Gastrocnemius medialis (tissue), 4 donors: Measurements from ENCODE around the gene ARHGDIA. TPM values are rescaled to one million over a fixed set of nuclear protein-coding genes. Genes with fewer than 3 reads are reported as not detected.
"Not testable (repeated sequence)": the region's sequence is repeated elsewhere in the genome, so short reads cannot be mapped to it uniquely, and the experiment has no call there.

Experiments used
- ATAC-seq, 2 donors: fragments of 150-250 bp; one replicate each; pipeline ENCODE4 v1.9.1; 2016
- DNase-seq, 2 donors: peaks; one replicate each; pipeline ENCODE4 v3.0.0-alpha.2; 2019
- H3K27ac ChIP-seq, 4 donors: fragments of 200-600 bp; sonication (generic); 1 replicate in 1 of 4; 2 replicates in 3 of 4; pipeline ENCODE4 v1.5.1; 2016 to 2018; ENCODE audit warnings: mild to moderate bottlenecking in 2 of 4, moderate library complexity in 1 of 4
- H3K27me3 ChIP-seq, 3 donors: fragments of 200-600 bp; sonication (generic) in 2 of 3; 1 replicate in 1 of 3; 2 replicates in 2 of 3; pipeline versions ENCODE4 v1.5.1 to v1.6.0; 2016 to 2019; ENCODE audit warnings: mild to moderate bottlenecking in 1 of 3, moderate library complexity in 1 of 3
- H3K36me3 ChIP-seq, 2 donors: fragments of 200-600 bp; sonication (generic) in 1 of 2; one replicate each; pipeline ENCODE4 v1.5.1; 2017 to 2018
- H3K4me1 ChIP-seq, 2 donors: fragments of 200-600 bp; sonication (generic) in 1 of 2; one replicate each; pipeline ENCODE4 v1.5.1; 2016 to 2017; ENCODE audit warnings: mild to moderate bottlenecking in 2 of 2
- H3K4me3 ChIP-seq, 4 donors: fragments of 200-600 bp; sonication (generic) in 3 of 4; 1 replicate in 1 of 4; 2 replicates in 3 of 4; pipeline ENCODE4 v1.5.1; 2016 to 2019; ENCODE audit warnings: mild to moderate bottlenecking in 2 of 4
- H3K9me3 ChIP-seq, 3 donors: fragments of 200-600 bp; sonication (generic) in 2 of 3; 1 replicate in 1 of 3; 2 replicates in 2 of 3; pipeline ENCODE4 v1.5.1; 2016 to 2019
- POLR2A ChIP-seq, 2 donors: fragments of 450-650 bp; IDR thresholded peaks; one replicate each; pipeline ENCODE4 v1.6.1; 2017; ENCODE audit warnings: antibody characterized with exemption in 2 of 2, mild to moderate bottlenecking in 2 of 2, moderate library complexity in 2 of 2
- in situ Hi-C, 4 donors: fragments of 200-750 bp; cut with MboI; loops; one replicate each; pipeline versions ENCODE4 v1.15.0 to v1.8.0; 2017; ENCODE audit warnings: low sequenced_read_pairs in 4 of 4
- intact Hi-C: fragments of 100-400 bp; cut with DNase I; formaldehyde crosslinking; loops from one replicate; pipeline ENCODE4 v1.15.1; 2023; ENCODE audit warnings: low total_unique reads
- total RNA-seq, 4 donors: library from RNA; depleted of rRNA; stranded (reverse); fragments of >200 nt; gene quantifications; one replicate each; pipeline versions ENCODE4 v1.1.0 to v1.2.3, GENCODE V29; 2016
- TF ChIP-seq, protein P1 (sequence below), 5 experiments: fragments of 450-650 bp in 3 of 5; fragments of 200-600 bp in 2 of 5; sonication (generic) in 2 of 5; IDR thresholded peaks in 4 of 5; conservative IDR thresholded peaks in 1 of 5; 1 replicate in 4 of 5; 2 replicates in 1 of 5; pipeline ENCODE4 v1.5.1; 2016 to 2019; ENCODE audit warnings: antibody characterized with exemption in 5 of 5, mild to moderate bottlenecking in 3 of 5, moderate library complexity in 3 of 5

ARHGDIA gene
- total RNA-seq, 4 donors from 2014 or later, result 52.1 to 122 (median 64.4) TPM

GRCh38 chr17:81842378-81842724 is 28.8 kb downstream of the ARHGDIA start:
- DNase-seq, result no peak
- intact Hi-C loops (no loop called here), in situ Hi-C loops (no loop called here)
- H3K27ac ChIP-seq, result peak overlapping the region; percentile 98 to 99 (median 99)
- H3K4me1 ChIP-seq, result peaks cover 57 to 59% of the 10 kb centered on the region in 2 donors
- H3K4me3 ChIP-seq, result no peak overlapping the region
- H3K9me3 ChIP-seq, result no peaks in the 10 kb centered on the region
- TF ChIP-seq POLR2A (IDR thresholded peaks at IDR 0.05), result no peak
- TF ChIP-seq, protein P1, sequence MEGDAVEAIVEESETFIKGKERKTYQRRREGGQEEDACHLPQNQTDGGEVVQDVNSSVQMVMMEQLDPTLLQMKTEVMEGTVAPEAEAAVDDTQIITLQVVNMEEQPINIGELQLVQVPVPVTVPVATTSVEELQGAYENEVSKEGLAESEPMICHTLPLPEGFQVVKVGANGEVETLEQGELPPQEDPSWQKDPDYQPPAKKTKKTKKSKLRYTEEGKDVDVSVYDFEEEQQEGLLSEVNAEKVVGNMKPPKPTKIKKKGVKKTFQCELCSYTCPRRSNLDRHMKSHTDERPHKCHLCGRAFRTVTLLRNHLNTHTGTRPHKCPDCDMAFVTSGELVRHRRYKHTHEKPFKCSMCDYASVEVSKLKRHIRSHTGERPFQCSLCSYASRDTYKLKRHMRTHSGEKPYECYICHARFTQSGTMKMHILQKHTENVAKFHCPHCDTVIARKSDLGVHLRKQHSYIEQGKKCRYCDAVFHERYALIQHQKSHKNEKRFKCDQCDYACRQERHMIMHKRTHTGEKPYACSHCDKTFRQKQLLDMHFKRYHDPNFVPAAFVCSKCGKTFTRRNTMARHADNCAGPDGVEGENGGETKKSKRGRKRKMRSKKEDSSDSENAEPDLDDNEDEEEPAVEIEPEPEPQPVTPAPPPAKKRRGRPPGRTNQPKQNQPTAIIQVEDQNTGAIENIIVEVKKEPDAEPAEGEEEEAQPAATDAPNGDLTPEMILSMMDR (IDR thresholded peaks at IDR 0.05 in 4 of 5, conservative IDR thresholded peaks at IDR 0.05 in 1 of 5), result no peak
- H3K36me3 ChIP-seq, result peaks cover 0 to 42% of the 10 kb centered on the region in 2 donors
- H3K27me3 ChIP-seq, result no peaks in the 10 kb centered on the region
- no peak for ATAC-seq

DNA sequence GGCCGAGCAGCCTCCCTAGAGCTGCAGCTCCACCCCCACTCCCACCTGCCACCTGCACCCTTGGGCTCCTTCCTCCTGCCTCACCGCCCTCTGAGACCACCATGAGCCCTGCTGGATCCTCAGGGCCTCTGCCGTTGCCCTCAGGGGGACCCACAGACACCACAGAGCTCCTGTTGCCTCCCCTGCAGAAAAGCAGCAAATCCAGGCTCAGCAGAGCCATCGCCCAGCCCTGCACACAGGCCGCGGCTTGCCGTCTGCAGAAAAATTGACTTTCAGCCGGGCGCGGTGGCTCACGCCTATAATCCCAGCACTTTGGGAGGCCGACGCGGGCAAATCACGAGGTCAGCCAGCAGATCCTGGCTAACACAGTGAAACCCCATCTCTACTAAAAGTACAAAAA is 29.3 kb downstream of the ARHGDIA start:
- no peaks in the 10 kb centered on the region for H3K9me3 ChIP-seq
- H3K27me3 ChIP-seq, result no peaks in the 10 kb centered on the region
- ATAC-seq, result no peak
- peaks cover 0 to 37% of the 10 kb centered on the region in 2 donors for H3K36me3 ChIP-seq
- H3K27ac ChIP-seq, result peak overlapping the region; percentile 98 to 99 (median 99)
- intact Hi-C loops (loop anchor here (1.0 to 2.0 kb wide), 2 partner anchors 19 to 45 kb away; no protein-coding TSS in a partner anchor), in situ Hi-C loops (no loop called here)
- peak overlapping the region in 1 of 4 donors; percentile 40 for H3K4me3 ChIP-seq
- DNase-seq, result no peak
- peaks cover 62 to 64% of the 10 kb centered on the region in 2 donors for H3K4me1 ChIP-seq
- TF ChIP-seq, protein P1 (IDR thresholded peaks at IDR 0.05 in 4 of 5, conservative IDR thresholded peaks at IDR 0.05 in 1 of 5), result no peak
- no peak for TF ChIP-seq POLR2A (IDR thresholded peaks at IDR 0.05)

DNA sequence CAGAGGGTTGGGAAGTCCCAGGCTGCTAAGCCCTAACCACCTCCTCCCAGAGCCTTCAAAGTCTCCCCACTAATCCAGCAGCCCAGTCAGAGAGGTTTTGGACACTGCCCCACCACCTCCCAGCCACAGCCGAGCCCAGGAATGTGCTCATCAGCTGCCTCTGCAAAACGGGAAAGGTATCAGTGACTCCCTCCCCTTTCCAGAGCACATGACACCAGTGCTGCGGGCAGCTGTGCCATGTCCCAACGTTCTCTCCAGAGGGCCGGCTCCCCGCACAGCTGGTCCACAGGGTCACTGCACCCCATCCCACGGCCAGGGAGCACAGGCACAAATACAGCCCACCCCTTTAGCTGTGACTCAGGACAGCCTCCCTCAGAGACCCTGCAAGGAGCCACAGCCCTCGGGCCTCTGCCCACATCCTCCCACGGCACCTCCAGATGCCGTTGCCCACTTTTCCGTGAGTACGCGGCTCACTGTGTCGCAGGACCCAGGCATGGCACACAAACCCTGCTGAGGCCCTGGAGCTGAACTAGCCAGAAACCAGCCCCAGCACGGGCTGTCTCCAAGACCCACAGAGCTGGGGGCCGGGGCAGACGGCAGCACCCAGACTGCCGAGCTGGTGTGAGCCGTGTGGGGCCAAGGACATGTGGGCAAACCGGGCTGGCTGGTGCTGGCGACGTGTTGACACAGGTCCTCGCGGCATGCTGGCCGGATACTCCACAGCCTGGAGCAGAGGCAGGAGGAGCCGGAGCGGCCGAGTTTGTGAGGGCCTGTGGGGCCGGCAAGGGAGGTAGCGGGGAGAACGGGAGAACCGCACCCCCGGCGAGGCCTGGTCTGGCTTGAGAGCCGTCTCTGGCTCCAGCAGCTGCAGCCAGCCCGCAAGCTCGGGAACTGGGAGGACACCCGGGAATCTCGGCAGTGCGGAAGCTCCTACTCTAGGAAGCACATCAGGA is 30.0 kb downstream of the ARHGDIA start:
- ATAC-seq, result peak; percentile 70
- peak; percentile 88 to 93 for DNase-seq
- in situ Hi-C loops, result no loop called here

GRCh38 chr17:81840059-81840458 is 31.1 kb downstream of the ARHGDIA start:
- H3K9me3 ChIP-seq, in situ Hi-C loops, H3K27me3 ChIP-seq, ATAC-seq, H3K4me3 ChIP-seq, DNase-seq: not testable (repeated sequence)
- Histone ChIP-seq H3K27ac (peak overlapping the region; percentile 98 to 99 (median 99)), H3K4me1 (peaks cover 69 to 74% of the 10 kb centered on the region in 2 donors), H3K36me3 (peaks cover 0 to 19% of the 10 kb centered on the region in 2 donors)
- intact Hi-C loops, result loop anchor here (2.0 kb wide), 1 partner anchor 47 kb away; no protein-coding TSS in a partner anchor

More for the DNA sequence above, 30.0 kb downstream of the ARHGDIA start:
- intact Hi-C loops, result loop anchor here (1.0 to 2.0 kb wide), 2 partner anchors 20 to 46 kb away; no protein-coding TSS in a partner anchor
- Histone ChIP-seq H3K27me3 (no peaks in the 10 kb centered on the region), H3K4me1 (peaks cover 64 to 67% of the 10 kb centered on the region in 2 donors), H3K9me3 (no peaks in the 10 kb centered on the region), H3K36me3 (peaks cover 0 to 29% of the 10 kb centered on the region in 2 donors), H3K27ac (peak overlapping the region; percentile 98 to 99 (median 99)), H3K4me3 (peak overlapping the region; percentile 25 to 50 (median 38))
- TF ChIP-seq, protein P1 (IDR thresholded peaks at IDR 0.05 in 4 of 5, conservative IDR thresholded peaks at IDR 0.05 in 1 of 5), result no peak
- peak; percentile 75 to 86 for TF ChIP-seq POLR2A (IDR thresholded peaks at IDR 0.05)

GRCh38 chr17:81839301-81839700 is 31.8 kb downstream of the ARHGDIA start:
- Histone ChIP-seq H3K27ac (peak overlapping the region; percentile 98 to 99 (median 99)), H3K4me3 (peak overlapping the region in 1 of 4 donors; percentile 4), H3K9me3 (no peaks in the 10 kb centered on the region), H3K4me1 (peaks cover 69 to 74% of the 10 kb centered on the region in 2 donors), H3K27me3 (no peaks in the 10 kb centered on the region), H3K36me3 (peaks cover 0 to 11% of the 10 kb centered on the region in 2 donors)
- TF ChIP-seq, protein P1 (IDR thresholded peaks at IDR 0.05 in 4 of 5, conservative IDR thresholded peaks at IDR 0.05 in 1 of 5), result no peak
- no peak for TF ChIP-seq POLR2A (IDR thresholded peaks at IDR 0.05)
- ATAC-seq, result peak in 1 of 2 donors; percentile 29
- DNase-seq, result peak; percentile 67 to 69
- in situ Hi-C loops, result no loop called here
- intact Hi-C loops, result no loop called here
